HG02885 (cell line): Measurements from ENCODE around the gene FGF5.

Experiments
- ATAC-seq: cut with Tn5 transposase; IDR thresholded peaks from one replicate; pipeline ENCODE4 v1.9.1; 2021; ENCODE audit warnings: mild to moderate bottlenecking; ENCODE audit not compliant: unreplicated experiment, poor library complexity

FGF5 gene

GRCh38 chr4:80252953-80253352, 13.5 kb upstream of the FGF5 start:
- no peak for ATAC-seq

- no peak for ATAC-seq
Measured at GRCh38 chr4:80253510-80253909, 13.0 kb upstream of the FGF5 start.

- ATAC-seq = no peak
Measured at GRCh38 chr4:80254114-80254513, 12.3 kb upstream of the FGF5 start.

- ATAC-seq = no peak
Measured at GRCh38 chr4:80255329-80256095, 11.0 kb upstream of the FGF5 start.

GRCh38 chr4:80257851-80258250, 8.6 kb upstream of the FGF5 start:
- ATAC-seq = no peak

GRCh38 chr4:80259012-80259411, 7.5 kb upstream of the FGF5 start:
- no peak for ATAC-seq

GRCh38 chr4:80259817-80260216, 6.6 kb upstream of the FGF5 start:
- no peak for ATAC-seq

GRCh38 chr4:80261989-80262600, 4.4 kb upstream of the FGF5 start:
- no peak for ATAC-seq

GRCh38 chr4:80263541-80264351, 2.7 kb upstream of the FGF5 start:
- ATAC-seq = no peak

GRCh38 chr4:80264352-80264647, 2.2 kb upstream of the FGF5 start:
- ATAC-seq = no peak

GRCh38 chr4:80264825-80265224, 1.6 kb upstream of the FGF5 start:
- no peak for ATAC-seq

- ATAC-seq = no peak
Measured at GRCh38 chr4:80265571-80266252, 752 bp upstream of the FGF5 start.

GRCh38 chr4:80266902-80267380, 477 bp downstream of the FGF5 start:
- ATAC-seq = no peak

- no peak for ATAC-seq
Measured at GRCh38 chr4:80268081-80268823, 1.8 kb downstream of the FGF5 start.

GRCh38 chr4:80268936-80269335, 2.5 kb downstream of the FGF5 start:
- ATAC-seq = no peak

GRCh38 chr4:80270321-80270720, 3.9 kb downstream of the FGF5 start:
- no peak for ATAC-seq

- ATAC-seq = no peak
Measured at GRCh38 chr4:80270868-80271267, 4.4 kb downstream of the FGF5 start.

GRCh38 chr4:80271801-80272200, 5.3 kb downstream of the FGF5 start:
- no peak for ATAC-seq

- ATAC-seq = no peak
Measured at GRCh38 chr4:80276931-80277330, 10.5 kb downstream of the FGF5 start.

GRCh38 chr4:80279751-80280150, 13.3 kb downstream of the FGF5 start:
- ATAC-seq = no peak
